PC-3 (cell line): ENCODE data around the gene UNC93B1. TPM values are rescaled to one million over a fixed set of nuclear protein-coding genes. Genes with fewer than 3 reads are reported as not detected.

Experiments
- ATAC-seq: fragments of 200-7000 bp; cut with Tn5 transposase; 2 replicates; pipeline ENCODE4 v1.9.1; 2020; ENCODE audit warnings: mild to moderate bottlenecking, moderate library complexity
- BruUV-seq: library from RNA; stranded (reverse); fragments of 400-500 nt; replicated peaks from 2 replicates; lab custom pipeline; 2021; lab: Mats Ljungman, UMichigan
- CTCF ChIA-PET: fragments of 300-600 bp; sonication (Branson Sonifier 250); formaldehyde crosslinking; loops from one replicate; lab custom pipeline; 2022; ENCODE audit warnings: antibody characterized with exemption; lab: Charles Lee
- POLR2A ChIA-PET: fragments of 300-600 bp; sonication (Branson Sonifier 250); formaldehyde crosslinking; loops from one replicate; lab custom pipeline; 2022; ENCODE audit warnings: antibody characterized with exemption; ENCODE audit not compliant: unreplicated experiment; lab: Charles Lee
- DNase-seq: peaks from one replicate; pipeline ENCODE4 v3.0.0-alpha.2; 2015
- H2AFZ ChIP-seq: fragments of 300-600 bp; sonication (generic); 2 replicates; pipeline ENCODE4 v1.6.0; 2016; ENCODE audit warnings: antibody characterized with exemption, low read length
- H3F3A ChIP-seq: fragments of 300-600 bp; sonication (generic); one replicate; pipeline ENCODE4 v1.6.0; 2017; ENCODE audit warnings: antibody characterized with exemption, low read length, control low read depth, mild to moderate bottlenecking; ENCODE audit not compliant: unreplicated experiment
- H3K27ac ChIP-seq: fragments of 300-600 bp; sonication (generic); 2 replicates; pipeline ENCODE4 v1.5.1; 2016; ENCODE audit warnings: mild to moderate bottlenecking, low read length
- H3K27me3 ChIP-seq: fragments of 300-600 bp; sonication (generic); 2 replicates; pipeline ENCODE4 v1.6.1; 2016; ENCODE audit warnings: low read length, mixed read lengths
- H3K36me3 ChIP-seq: fragments of 300-600 bp; sonication (generic); 2 replicates; pipeline ENCODE4 v1.6.1; 2016; ENCODE audit warnings: low read depth, mixed run types, low read length, mixed read lengths
- H3K4me1 ChIP-seq: fragments of 300-600 bp; sonication (generic); 2 replicates; pipeline ENCODE4 v1.5.1; 2016; ENCODE audit warnings: low read length; ENCODE audit not compliant: insufficient read depth
- H3K4me2 ChIP-seq: fragments of 300-600 bp; sonication (generic); 2 replicates; pipeline ENCODE4 v1.6.0; 2016; ENCODE audit warnings: low read length
- H3K4me3 ChIP-seq: fragments of 300-600 bp; sonication (generic); 2 replicates; pipeline ENCODE4 v1.5.1; 2016; ENCODE audit warnings: mild to moderate bottlenecking, low read length, mixed read lengths
- H3K79me2 ChIP-seq: fragments of 300-600 bp; sonication (generic); 2 replicates; pipeline ENCODE4 v1.6.1; 2017; ENCODE audit warnings: low read length, mixed read lengths
- H3K9ac ChIP-seq: fragments of 300-600 bp; sonication (generic); 2 replicates; pipeline ENCODE4 v1.6.0; 2016; ENCODE audit warnings: mild to moderate bottlenecking, low read length
- H3K9me2 ChIP-seq: fragments of 300-600 bp; sonication (generic); replicated peaks from 2 replicates; pipeline ENCODE4 v1.6.1; 2016; ENCODE audit warnings: mixed run types, low read length, mixed read lengths
- H3K9me3 ChIP-seq: fragments of 300-600 bp; sonication (generic); 2 replicates; pipeline ENCODE4 v1.6.1; 2016; ENCODE audit warnings: low read length, mixed read lengths
- H4K20me1 ChIP-seq: fragments of 300-600 bp; sonication (generic); 2 replicates; pipeline ENCODE4 v1.6.1; 2016; ENCODE audit warnings: low read length, mixed read lengths
- EZH2 ChIP-seq: fragments of 300-600 bp; sonication (generic); IDR thresholded peaks from one replicate; pipeline ENCODE4 v1.6.1; 2017; ENCODE audit warnings: antibody characterized with exemption, mild to moderate bottlenecking, low read length; ENCODE audit not compliant: unreplicated experiment
- EZH2phosphoT487 ChIP-seq: fragments of 300-600 bp; sonication (generic); IDR thresholded peaks from 2 replicates; pipeline ENCODE4 v1.6.1; 2018; ENCODE audit warnings: mild to moderate bottlenecking, antibody characterized with exemption, low read length, borderline replicate concordance
- intact Hi-C: fragments of 100-400 bp; cut with micrococcal nuclease; formaldehyde crosslinking; loops from 2 replicates; pipeline ENCODE4 v1.9.0; 2023
- total RNA-seq: library from RNA; depleted of rRNA; stranded (reverse); fragments of >200 nt; gene quantifications from 2 replicates; pipeline ENCODE4 v1.2.3, GENCODE V29; 2014
- TF ChIP-seq, protein P1 (sequence below): fragments of 300-600 bp; sonication (generic); conservative IDR thresholded peaks from 2 replicates; pipeline ENCODE4 v1.5.1; 2017; ENCODE audit warnings: antibody characterized with exemption, low read depth, mild to moderate bottlenecking, low read length

Gene UNC93B1
- total RNA-seq, 1 experiment from 2014 or later: 66.8 TPM

DNA sequence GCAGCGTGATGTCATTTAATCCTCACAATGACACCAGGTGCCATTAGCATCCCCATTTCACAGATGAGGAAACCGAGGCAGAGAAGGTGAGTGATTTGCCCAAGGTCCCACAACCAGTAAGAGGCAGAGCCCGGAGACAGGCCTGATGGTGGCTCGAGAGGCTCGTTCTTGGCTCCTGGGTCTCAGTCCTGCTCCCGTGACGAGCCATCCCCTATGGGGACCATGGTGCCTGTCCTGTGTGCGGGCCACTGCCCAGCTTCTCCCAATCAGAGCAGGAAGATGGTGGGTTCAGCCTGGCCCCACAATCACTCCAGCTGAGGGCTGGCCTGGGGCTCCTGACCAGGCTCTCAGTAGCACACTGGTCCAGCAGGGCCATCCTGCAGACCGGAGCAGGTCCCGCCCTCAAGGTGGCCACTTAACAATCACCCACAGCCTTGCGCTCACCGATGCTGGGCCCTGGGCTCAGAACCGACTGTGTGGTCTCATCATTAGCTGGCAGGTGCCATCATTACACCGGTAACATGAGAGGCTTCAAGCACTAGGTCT lies 9.8 kb upstream of the UNC93B1 start:
- peaks cover 74% of the 10 kb centered on the region for H3K4me1 ChIP-seq
- peak overlapping the region; percentile 82 for H3K9ac ChIP-seq
- BruUV-seq: TSS peak; percentile 59
- DNase-seq: no peak
- H3K4me2 ChIP-seq: peak overlapping the region; percentile 85
- no peak overlapping the region; the same call in 1 of the 2 replicates for H3K4me3 ChIP-seq
- peaks cover 12% of the 10 kb centered on the region for H3F3A ChIP-seq
- peaks cover 24% of the 10 kb centered on the region for H3K79me2 ChIP-seq
- H2AFZ ChIP-seq: no peak overlapping the region
- ChIA-PET POLR2A (interaction anchor here (0.5 to 0.7 kb wide), 2 partner anchors 643 to 1076 kb away, joined by 3 to 6 read pairs; no protein-coding TSS in a partner anchor), CTCF (interaction anchor here (1.2 kb wide), 1 partner anchor 58 kb away, joined by 5 read pairs; no protein-coding TSS in a partner anchor)
- ATAC-seq: no peak
- intact Hi-C loops: loop anchor here (10.0 kb wide), 1 partner anchor 201 kb away; the partner anchor contains the start of gene KMT5B
- no peaks in the 10 kb centered on the region for H3K36me3 ChIP-seq
- no peaks in the 10 kb centered on the region for H3K9me2 ChIP-seq
- TF ChIP-seq EZH2phosphoT487 (no peak), EZH2 (no peak)
- TF ChIP-seq, protein P1, sequence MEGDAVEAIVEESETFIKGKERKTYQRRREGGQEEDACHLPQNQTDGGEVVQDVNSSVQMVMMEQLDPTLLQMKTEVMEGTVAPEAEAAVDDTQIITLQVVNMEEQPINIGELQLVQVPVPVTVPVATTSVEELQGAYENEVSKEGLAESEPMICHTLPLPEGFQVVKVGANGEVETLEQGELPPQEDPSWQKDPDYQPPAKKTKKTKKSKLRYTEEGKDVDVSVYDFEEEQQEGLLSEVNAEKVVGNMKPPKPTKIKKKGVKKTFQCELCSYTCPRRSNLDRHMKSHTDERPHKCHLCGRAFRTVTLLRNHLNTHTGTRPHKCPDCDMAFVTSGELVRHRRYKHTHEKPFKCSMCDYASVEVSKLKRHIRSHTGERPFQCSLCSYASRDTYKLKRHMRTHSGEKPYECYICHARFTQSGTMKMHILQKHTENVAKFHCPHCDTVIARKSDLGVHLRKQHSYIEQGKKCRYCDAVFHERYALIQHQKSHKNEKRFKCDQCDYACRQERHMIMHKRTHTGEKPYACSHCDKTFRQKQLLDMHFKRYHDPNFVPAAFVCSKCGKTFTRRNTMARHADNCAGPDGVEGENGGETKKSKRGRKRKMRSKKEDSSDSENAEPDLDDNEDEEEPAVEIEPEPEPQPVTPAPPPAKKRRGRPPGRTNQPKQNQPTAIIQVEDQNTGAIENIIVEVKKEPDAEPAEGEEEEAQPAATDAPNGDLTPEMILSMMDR: no peak
- no peaks in the 10 kb centered on the region for H3K9me3 ChIP-seq
- H3K27me3 ChIP-seq: no peaks in the 10 kb centered on the region
- H4K20me1 ChIP-seq: no peaks in the 10 kb centered on the region
- peak overlapping the region; percentile 96 for H3K27ac ChIP-seq

DNA sequence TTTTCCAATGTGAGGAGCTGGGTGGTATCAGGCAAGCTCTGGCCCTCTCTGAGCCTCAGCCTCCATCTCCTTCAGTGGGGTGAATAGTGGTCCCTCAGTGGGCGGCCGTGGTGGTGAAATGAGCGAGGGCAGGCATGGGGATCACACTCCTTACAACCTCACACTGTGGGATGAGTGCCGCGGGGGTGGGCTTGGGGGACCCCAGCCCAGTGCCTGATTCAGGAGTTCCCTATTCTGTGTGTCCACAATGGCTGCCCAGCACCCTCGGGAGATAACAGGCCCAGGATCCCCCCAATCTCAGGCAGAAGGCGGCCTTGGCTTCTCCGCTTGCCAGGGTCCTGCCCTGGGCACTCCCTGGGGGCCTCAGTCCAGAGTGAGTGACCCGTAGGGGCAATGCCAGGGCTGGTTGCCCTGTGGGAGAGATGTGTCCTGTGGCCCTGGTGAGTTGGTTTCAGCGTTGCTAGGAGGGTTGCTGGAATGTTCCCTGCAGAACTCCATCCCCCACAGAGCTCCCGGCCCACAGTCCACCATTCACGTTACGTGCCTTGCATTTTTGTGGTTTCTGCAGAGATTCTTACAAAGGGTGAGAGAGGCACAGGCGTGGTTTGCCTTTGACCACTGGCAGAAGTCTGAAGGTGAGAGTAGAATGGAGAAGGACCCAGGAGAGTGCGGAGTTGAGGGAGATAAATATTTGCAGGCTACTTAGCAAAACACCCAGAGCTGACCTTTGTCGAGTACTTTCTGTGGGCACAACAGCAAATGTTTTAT lies 9.1 kb upstream of the UNC93B1 start:
- peak overlapping the region; percentile 85 for H3K4me2 ChIP-seq
- peak overlapping the region; percentile 82 for H3K9ac ChIP-seq
- no peaks in the 10 kb centered on the region for H3K36me3 ChIP-seq
- TF ChIP-seq EZH2phosphoT487 (no peak), EZH2 (no peak)
- TF ChIP-seq, protein P1: no peak
- no peaks in the 10 kb centered on the region for H4K20me1 ChIP-seq
- peaks cover 24% of the 10 kb centered on the region for H3K79me2 ChIP-seq
- DNase-seq (peak; percentile 99), ATAC-seq (peak; percentile 42)
- H3K27ac ChIP-seq: peak overlapping the region; percentile 96
- H3K4me3 ChIP-seq: no peak overlapping the region; the same call in 1 of the 2 replicates
- TSS peak; percentile 71 for BruUV-seq
- no peak overlapping the region for H2AFZ ChIP-seq
- no peaks in the 10 kb centered on the region for H3K9me2 ChIP-seq
- H3K9me3 ChIP-seq: no peaks in the 10 kb centered on the region
- intact Hi-C loops: loop anchor here (10.0 kb wide), 1 partner anchor 202 kb away; the partner anchor contains the start of gene KMT5B
- H3F3A ChIP-seq: peaks cover 12% of the 10 kb centered on the region
- CTCF ChIA-PET: no interaction called here
- H3K27me3 ChIP-seq: no peaks in the 10 kb centered on the region
- POLR2A ChIA-PET: interaction anchor here (0.5 to 0.6 kb wide), 2 partner anchors 109 to 643 kb away, joined by 3 to 6 read pairs; no protein-coding TSS in a partner anchor
- peaks cover 74% of the 10 kb centered on the region for H3K4me1 ChIP-seq
